Omental fat pad (tissue), 4 donors: ENCODE measurements around the gene MAGEB3. TPM values are rescaled to one million over a fixed set of nuclear protein-coding genes. Genes with fewer than 3 reads are reported as not detected.

ENCODE experiments used
- ATAC-seq: fragments of 150-250 bp; one replicate; pipeline ENCODE4 v1.9.1; 2016; ENCODE audit warnings: mild to moderate bottlenecking, moderate library complexity; ENCODE audit not compliant: low FRiP score
- DNase-seq: peaks from one replicate; pipeline ENCODE4 v3.0.0-alpha.2; 2019; ENCODE audit warnings: low spot score
- total RNA-seq, 4 donors: library from RNA; depleted of rRNA; stranded (reverse); fragments of >200 nt; gene quantifications; one replicate each; pipeline ENCODE4 v1.1.0, GENCODE V29; 2016
- TF ChIP-seq, protein P1 (sequence below), 3 donors: fragments of 450-650 bp; IDR thresholded peaks; one replicate each; pipeline ENCODE4 v1.5.1; 2016 to 2017; ENCODE audit warnings: antibody characterized with exemption in 3 of 3, mild to moderate bottlenecking in 3 of 3, moderate library complexity in 2 of 3

Gene MAGEB3
- total RNA-seq, 4 donors from 2014 or later, result not detected

- TF ChIP-seq, protein P1, sequence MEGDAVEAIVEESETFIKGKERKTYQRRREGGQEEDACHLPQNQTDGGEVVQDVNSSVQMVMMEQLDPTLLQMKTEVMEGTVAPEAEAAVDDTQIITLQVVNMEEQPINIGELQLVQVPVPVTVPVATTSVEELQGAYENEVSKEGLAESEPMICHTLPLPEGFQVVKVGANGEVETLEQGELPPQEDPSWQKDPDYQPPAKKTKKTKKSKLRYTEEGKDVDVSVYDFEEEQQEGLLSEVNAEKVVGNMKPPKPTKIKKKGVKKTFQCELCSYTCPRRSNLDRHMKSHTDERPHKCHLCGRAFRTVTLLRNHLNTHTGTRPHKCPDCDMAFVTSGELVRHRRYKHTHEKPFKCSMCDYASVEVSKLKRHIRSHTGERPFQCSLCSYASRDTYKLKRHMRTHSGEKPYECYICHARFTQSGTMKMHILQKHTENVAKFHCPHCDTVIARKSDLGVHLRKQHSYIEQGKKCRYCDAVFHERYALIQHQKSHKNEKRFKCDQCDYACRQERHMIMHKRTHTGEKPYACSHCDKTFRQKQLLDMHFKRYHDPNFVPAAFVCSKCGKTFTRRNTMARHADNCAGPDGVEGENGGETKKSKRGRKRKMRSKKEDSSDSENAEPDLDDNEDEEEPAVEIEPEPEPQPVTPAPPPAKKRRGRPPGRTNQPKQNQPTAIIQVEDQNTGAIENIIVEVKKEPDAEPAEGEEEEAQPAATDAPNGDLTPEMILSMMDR (IDR thresholded peaks at IDR 0.05), result no peak
- ATAC-seq, result no peak
- no peak for DNase-seq
Measured at GRCh38 chrX:30246769-30247489, 16.5 kb downstream of the MAGEB3 start, which contains the start of gene MAGEB1. MAGEB1 (plus strand) TSS chrX:30247146; CDS start chrX:30250494, 3,348 bp downstream.

DNA sequence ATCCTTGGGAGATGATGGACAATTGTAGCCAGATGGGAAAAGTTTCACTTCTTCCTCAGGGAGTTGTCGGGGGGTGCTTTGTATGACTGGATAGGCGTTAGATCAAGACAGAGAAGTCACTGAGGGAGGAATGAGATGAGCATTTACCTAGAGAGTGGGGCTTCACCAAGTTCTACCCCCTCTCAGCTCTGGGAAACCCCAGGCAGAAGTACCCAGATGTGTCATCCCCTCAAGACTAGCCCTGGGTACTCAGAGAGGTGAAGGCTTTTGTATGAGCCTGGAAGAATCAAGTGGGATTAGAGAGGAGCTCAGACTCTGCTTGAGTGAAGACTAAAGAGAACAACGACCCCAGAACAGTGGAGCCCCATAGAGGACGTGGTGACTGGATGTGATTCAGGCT lies 18.4 kb downstream of the MAGEB3 start:
- DNase-seq, result no peak
- no peak for ATAC-seq
- TF ChIP-seq, protein P1 (IDR thresholded peaks at IDR 0.05), result no peak

DNA sequence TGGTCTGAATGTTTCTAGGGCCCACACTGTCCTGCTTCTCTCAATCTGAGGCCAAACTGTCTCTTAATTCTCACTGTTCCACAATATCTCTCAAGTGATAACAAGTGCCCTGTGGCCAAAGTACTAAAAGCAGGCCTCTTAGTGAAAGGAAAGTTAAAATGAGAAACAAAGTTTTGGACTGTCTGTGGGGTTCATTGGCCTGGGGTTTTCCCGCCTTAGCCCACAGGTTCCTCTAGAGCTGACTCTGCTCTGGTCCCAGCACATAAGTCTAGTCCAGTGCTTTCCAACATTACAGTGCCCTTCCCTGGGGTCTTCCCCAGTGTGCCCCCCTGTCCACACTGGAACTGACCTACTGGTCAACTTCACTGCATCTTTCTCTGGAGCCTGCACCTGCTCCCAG lies 22.8 kb downstream of the MAGEB3 start:
- DNase-seq, result no peak
- no peak for ATAC-seq
- TF ChIP-seq, protein P1 (IDR thresholded peaks at IDR 0.05), result no peak

- DNase-seq (no peak), ATAC-seq (no peak)
- TF ChIP-seq, protein P1 (IDR thresholded peaks at IDR 0.05), result no peak
Measured at GRCh38 chrX:30259927-30260326, 29.5 kb downstream of the MAGEB3 start.

DNA sequence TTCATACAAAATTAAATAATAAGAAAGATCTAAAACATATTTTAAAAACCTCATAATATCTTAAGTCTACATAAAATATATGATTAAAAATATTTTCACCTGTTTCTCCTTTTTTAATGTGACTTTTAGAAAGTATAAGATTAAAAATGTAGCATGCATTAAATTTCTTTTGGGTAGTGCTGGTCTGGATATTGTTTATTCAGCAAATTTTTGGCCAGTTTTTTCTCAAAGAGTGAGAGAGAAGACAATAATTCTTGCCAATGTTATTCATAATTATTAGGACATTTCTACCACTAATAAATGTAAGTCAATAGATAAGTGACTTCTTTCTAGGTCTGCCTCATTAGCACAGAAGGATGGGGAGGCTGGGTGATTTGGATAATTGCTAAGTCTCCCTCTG lies 30.6 kb downstream of the MAGEB3 start:
- TF ChIP-seq, protein P1 (IDR thresholded peaks at IDR 0.05), result no peak
- ATAC-seq, result no peak
- DNase-seq, result no peak

DNA sequence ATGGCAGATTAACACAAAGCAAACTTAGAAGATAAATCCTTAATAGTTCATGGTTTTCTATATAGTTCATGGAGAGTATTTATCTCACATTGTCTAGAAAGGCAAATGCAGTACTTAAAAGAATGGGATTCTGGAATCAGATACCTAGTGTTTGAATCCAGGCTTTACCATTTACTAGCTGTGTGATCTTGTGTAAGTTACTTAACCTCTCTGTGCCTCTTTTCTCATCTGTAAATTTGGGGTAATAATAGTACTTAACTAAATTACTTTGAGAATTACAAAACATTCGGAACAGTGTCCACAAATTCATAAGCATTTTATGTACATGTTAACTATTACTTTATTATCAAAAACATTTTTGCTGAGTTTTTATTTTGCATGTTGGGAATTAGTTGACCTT lies 32.3 kb downstream of the MAGEB3 start:
- TF ChIP-seq, protein P1 (IDR thresholded peaks at IDR 0.05), result no peak
- DNase-seq (no peak), ATAC-seq (no peak)

- DNase-seq, result no peak
- no peak for ATAC-seq
- TF ChIP-seq, protein P1 (IDR thresholded peaks at IDR 0.05), result no peak
Measured at GRCh38 chrX:30270639-30271038, 40.2 kb downstream of the MAGEB3 start.
